Cortex of kidney (tissue), 1 donor: ENCODE data around the gene NFS1.

Experiments used
- DNase-seq: peaks from one replicate; lab custom pipeline; 2025; lab: John Stamatoyannopoulos, UW

The NFS1 gene

DNA sequence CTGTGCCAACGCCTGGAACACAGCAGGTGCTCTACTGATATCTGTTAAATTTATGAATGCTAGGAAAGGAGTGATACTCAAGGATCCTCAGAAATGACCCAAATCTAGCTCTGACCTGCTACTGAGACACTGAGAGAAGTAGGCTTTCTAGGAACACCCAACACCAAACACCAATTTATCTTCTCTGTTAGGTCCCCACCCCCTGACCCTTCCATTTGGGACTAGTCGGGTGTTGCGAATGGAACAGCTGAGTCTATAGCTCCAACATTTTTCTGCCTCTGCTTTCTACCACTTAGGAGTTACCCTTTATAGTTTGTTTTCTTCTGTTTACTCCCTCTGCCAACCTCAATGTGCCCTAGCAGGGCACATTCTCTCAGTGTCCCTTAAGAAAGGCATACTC is 58.4 kb downstream of the NFS1 start:
- DNase-seq, result no peak

DNA sequence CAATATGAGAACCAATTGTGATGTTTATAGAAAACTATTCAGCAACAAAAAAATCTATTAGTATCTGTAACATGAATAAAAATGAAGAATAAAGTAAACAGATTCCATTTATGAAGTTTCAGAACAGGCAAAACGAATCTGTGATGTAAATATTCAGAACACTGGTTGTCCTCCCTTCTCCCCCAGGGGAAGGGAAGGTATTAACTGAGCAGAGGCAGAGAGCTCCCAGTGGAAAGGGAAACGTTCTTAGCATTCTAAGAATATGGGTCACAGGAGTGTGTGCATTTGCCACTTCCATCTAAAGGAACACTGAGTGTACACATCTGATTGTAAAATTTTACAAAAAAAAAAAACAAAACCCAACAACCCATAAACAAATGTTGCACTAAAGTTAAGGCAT is 60.4 kb downstream of the NFS1 start:
- DNase-seq, result no peak

DNA sequence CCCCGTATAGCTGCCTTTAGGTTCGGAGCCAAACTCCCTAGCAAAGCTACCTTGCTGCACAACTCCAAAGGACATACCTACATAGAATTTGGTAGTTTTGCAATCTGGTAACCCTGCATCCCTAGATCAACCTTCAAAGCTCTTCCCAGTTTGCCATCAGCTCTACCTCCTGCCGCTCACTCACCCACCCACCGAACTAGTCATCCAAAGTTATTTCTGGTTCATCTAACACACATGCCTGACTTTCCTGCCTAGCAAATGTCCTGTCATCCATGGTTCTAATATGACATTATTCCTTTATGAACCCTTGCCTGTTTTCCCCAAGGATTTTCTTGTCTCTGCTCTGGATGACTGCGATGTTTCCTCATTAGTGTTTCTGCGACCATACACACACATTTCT is 61.9 kb downstream of the NFS1 start:
- no peak for DNase-seq

DNA sequence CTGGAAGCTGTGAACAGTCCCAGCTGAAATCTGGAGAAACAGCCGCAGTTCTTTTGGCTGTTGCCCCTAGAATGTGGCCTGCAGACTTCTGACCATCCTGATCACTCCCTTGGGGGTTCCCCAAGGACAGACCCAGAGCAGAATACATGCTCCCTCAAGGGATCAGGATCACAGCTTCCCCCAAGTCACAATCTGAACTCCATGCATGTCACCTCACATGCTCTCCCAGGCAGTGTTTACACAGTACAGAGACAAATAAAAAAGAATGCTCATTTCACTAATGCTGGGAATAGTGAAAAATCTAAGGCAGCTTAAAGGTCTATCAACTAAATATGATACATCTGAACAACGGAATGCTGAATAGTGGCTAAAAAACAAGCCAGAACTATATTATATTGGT is 63.1 kb downstream of the NFS1 start:
- no peak for DNase-seq

DNA sequence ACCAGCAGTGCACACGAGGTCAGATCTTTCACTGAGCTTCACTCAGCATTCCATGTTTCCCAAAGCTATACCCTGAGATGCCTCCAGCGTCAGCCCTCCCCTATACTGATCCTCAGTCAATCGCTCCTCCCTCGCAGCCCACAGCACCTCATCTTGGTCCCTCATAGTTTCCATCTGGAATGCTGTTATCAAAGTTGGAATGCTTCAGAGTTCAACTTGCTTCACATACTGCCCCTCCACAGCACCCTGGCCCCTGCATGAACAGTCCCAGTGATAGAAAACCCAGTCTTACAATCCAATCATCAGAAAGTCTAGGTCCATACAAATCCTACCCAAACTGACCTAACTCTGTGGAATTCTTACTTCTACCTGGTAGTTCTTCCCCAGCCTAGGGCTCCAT is 63.5 kb downstream of the NFS1 start:
- no peak for DNase-seq

DNA sequence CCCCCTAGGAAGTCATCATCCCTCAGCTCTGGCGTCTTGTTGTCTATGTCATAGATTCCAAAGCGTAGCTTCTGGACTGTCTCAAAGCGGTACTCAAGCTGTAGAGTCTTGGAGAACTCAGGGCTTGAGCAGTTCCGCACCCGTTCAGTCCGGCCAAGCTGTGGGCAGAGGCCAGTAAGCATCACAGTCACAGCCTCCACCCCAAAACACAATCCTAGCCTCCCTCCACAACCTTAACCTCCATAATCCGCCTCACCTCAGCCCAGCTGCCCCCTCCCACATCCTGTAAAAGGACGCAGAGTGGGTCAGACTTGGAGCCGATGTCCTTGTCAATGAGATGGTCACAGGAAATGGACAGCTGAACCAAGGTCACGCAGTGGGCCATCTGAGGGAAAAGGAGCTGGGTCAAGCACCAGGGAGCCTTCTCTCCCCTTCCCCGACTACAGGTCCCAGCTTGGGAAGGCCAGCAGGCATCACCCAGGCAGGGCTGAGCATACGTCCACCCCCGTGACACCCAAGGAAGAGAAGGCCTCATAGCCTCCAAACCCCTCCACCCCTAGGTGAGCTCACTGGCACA is 66.5 kb downstream of the NFS1 start:
- no peak for DNase-seq

DNA sequence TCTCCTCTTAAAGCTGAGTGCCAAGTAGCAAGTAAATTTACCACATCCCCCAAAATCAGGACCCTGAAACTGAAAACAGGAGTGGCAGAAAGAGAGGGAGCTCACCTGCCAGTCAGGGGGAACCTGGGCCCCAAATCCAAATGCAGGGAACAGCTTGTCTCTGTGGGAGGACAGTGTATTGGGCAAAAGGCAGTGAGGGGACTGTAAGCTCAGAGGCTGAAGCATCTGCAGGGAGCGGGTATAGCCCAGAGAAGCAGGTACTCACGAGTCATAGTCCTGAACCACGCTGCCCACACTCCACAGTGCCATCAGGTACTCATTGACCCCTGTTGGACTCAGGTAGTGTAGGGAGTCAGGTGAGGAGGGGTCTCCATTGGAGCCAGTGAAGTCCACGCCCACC is 68.5 kb downstream of the NFS1 start:
- DNase-seq, result no peak

DNA sequence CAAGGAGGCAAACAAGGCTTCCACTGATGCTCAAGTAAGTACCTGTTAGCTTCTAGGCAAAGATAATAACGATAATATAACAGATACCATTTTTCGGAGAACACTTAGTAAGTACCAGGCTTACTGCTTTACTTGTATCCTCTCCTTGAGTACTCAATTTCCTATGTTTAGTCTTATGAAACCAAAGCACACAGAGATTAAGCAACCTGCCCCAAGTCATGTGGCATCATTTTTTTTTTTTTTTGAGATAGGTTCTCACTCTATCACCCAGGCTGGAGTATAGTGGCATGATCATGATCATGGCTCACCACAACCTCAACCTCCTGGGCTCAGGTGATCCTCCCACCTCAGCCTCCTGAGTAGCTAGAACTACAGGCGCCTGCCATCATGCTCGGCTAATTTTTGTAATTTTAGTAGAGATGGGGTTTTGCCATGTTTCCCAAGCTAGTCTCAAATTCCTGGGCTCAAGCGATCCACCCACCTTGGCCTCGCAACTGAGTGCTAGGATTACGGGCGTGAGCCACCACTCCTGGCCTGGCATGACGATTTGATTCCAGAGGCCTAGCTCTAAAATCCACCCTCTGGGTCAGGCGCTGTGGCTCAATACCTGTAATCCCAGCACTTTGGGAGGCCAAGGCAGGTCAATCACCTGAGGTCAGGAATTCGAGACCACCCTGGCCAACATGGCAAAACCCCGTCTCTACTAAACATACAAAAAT is 69.6 kb downstream of the NFS1 start:
- DNase-seq, result no peak

DNA sequence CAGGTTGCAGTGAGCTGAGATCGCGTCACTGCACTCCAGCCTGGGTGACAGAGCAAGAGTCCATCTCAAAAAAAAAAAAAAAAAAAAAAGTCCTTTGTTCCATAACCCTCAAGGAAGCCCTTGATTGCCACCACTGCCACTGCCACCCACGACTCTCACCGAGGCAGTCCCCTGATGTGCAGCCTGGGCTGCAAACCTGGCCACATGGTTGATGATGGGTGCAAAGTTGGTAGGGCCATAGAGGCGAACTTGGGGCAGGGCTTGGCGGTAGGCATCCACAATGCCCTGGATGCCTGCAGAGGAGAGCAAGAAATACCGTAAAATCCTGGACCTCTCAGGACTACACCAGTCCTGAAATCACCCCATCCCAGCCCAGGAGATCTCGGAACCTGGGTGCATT is 72.0 kb downstream of the NFS1 start:
- no peak for DNase-seq

DNA sequence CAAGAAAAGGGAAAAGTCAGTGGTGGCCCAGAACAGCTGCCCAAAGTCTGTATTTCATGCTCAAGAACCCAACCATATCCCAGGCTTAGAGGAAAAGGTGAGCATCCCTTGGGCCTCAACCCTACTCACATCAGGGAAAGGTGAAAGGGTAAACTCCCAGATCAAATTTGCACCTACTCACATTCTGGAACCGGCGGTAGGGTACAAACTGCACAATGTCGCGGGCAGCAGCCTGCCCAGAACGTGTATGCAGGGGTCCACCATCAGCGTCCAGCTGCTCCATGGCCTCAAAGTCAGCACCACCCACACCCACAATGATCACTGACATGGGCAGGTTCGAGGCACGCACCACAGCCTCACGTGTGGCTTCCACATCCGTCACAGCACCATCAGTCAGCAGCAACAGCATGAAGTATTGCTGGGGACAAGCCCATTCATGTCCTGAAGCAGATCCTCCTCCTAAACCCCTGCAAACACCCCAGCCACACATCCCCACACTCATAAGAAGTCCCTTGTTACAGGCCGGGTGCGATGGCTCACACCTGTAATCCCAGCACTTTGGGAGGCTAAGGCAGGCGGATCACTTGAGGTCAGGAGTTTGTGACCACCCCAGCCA is 72.7 kb downstream of the NFS1 start:
- DNase-seq, result no peak

DNA sequence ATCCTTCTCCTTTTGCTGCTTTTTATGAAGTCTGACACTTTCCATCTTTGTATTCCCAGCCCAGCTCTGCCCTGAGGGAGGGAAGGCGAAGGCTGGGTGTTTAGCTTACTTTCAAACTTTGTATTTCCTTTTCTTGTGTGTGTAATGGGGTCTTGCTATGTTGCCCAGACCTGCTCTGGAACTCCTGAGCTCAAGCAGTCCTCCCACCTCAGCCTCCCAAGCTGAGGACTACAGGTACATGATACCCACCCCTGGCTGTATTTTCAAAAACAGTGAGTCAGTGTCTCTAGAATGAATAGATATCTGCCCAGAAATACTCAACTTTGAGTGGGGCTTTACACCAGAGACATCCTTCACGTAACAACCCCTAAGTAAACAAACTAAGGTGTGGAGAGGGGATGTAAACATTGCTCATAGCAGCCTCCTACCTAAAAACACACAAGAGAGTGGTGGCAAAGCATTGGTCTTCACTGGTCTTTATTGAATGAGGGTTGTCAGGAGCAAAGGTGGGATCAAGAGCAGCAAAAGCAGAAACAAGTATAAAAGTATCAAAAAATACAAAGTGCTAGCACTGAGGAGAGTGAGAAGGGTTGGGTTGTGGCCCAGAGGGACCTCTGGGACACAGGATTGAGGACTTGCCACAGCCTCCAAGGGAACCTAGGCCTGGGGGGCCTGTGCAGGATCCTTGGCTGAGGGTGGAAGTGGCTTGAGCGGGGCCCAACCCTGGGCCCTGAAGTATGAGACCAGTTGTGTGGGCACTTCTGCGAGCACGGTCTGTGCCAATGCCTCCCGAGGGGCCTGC is 73.4 kb downstream of the NFS1 start:
- DNase-seq, result no peak

DNA sequence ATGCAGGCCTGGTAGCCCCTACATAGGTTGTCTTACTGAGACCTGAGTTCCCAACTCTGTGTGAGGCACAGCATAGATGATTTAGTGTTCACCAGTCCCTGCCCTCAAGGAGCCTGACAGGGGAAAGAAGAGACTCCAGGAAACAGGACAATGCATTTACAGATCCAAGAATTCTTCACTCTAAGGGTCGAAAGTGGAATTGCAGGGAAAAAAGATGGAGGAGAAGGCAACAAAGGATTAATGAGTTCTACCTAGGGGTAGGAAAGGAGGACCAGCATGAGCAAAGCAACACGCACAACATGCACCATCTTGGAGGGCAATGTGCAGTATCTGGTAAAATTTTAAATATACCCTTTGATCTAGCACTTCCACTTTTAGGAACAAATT is 77.6 kb downstream of the NFS1 start:
- no peak for DNase-seq

DNA sequence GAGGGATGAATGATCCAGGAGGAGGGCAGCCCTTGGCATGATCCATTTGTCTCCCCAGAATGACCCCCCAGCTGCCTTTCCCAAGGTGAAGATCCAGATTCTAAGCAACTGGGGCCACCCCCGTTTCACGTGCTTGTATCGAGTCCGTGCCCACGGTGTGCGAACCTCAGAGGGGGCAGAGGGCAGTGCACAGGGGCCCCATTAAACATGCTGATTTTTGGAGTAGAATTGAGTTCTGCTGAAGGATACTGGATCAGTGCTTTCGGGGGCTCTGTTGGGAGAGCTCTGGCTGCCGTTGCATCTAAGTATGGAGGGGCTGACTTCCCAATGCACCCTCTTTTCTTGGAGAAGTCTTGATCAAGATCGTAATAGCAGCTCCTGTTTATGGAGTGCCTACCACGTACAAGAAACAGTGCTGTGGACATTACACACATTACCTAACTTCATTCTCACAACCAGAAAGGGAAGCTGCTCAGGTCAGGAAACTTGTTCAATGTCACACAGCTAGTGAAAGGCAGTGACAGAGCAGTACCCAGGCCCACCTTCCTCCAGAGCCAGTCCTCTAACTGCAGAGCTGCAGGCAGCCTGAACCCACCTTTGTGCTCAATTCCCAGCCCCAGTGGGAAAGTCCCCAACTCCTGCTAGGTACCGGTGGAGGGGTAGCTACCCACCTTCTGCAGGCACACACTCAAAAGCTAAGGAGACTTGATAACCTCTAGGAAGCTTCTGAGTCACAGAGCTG is 78.2 kb downstream of the NFS1 start:
- DNase-seq, result no peak

DNA sequence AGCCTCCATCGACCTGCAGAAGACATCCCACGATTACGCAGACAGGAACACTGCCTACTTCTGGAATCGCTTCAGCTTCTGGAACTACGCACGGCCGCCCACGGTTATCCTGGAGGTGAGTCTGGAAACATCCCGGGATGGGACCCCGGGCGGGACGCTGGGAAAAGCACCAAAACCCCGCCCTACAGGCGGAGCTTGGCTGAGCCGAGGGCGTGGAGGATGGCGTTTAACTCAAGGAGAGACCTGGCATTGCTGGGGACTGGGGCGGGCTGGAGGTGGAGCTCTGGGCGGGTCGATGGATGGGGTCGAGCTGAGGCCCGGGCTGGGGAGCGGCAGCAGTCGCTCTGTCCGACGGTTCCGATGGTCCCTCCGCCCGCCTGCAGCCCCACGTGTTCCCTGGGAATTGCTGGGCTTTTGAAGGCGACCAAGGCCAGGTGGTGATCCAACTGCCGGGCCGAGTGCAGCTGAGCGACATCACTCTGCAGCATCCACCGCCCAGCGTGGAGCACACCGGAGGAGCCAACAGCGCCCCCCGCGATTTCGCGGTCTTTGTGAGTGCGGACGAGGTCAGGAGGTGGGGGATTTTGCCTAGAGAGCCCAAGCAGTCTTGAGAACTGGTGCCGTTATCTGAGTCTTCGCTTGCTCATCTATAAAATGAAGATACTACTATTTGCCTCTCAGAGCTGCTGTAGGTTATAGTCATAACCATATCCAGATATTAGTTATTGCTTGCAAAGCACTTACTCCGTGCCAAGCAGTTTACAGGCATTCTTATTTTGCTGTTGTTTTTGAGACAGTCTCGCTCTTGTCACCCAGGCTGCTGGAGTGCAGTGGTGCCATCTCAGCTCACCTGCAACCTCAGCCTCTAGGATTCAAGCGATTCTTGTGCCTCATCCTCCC is 79.7 kb downstream of the NFS1 start:
- DNase-seq, result no peak

DNA sequence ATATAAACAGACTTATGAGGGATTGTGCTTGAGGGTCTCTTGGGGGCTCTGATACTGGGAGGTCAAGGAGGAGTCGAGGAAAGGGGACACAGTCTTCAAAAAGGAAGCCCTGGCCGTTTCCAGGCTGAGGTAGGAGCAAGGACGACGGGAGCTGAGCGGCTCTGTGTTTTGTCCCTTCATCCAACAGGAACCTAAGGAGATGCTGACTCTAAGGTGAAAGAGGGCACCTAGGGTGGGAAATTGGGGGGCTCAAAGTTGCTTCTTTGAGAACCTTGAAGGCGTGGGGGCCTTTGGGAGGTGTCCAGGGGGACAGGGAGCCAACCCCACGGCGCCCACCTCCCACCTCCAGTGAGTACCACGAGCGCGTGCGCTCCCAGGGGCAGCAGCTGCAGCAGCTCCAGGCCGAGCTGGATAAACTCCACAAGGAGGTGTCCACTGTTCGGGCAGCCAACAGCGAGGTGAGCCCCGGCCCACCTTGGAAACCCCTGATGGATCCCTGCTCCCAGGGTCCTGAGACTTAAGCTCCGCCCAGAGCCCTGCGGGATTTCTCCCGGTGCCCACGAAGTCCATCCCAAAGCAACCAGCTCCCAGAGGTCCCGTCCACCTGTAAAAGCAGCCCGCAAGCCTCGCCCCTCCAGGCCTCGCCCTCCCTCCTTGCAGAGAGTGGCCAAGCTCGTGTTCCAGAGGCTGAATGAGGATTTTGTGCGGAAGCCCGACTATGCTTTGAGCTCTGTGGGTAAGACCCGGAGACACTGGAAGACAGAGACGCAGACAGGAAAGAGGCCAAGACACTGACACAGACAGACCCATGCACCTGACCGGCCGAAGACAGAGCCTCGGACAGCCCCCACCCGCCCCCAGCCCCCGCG is 80.7 kb downstream of the NFS1 start:
- no peak for DNase-seq
